HepG2 (cell line): Measurements from ENCODE around the gene ZKSCAN2. TPM values are rescaled to one million over a fixed set of nuclear protein-coding genes. Genes with fewer than 3 reads are reported as not detected.

Experiments used
- ARNTL ChIP-seq: sonication (generic); formaldehyde crosslinking; IDR thresholded peaks from 2 replicates; pipeline ENCODE4 v1.4.0; 2020; ENCODE audit warnings: mild to moderate bottlenecking, missing genetic modification reagents
- ELF3 ChIP-seq: IDR thresholded peaks from 2 replicates; pipeline ENCODE4 v1.6.1; 2016; ENCODE audit warnings: missing genetic modification reagents, missing compliant biosample characterization
- FOXP1 ChIP-seq, 2 experiments: fragments of 450-650 bp in 1 of 2; IDR thresholded peaks; 2 replicates each; pipeline ENCODE4 v1.6.1; 2017 to 2018; ENCODE audit warnings: antibody characterized with exemption in 1 of 2
- IKZF1 ChIP-seq: fragments of 450-650 bp; IDR thresholded peaks from 2 replicates; pipeline ENCODE4 v1.7.1; 2016
- MIER2 ChIP-seq: IDR thresholded peaks from 2 replicates; pipeline ENCODE4 v1.6.1; 2016; ENCODE audit warnings: missing biosample characterization, missing genetic modification reagents
- NFIB ChIP-seq: sonication (generic); formaldehyde crosslinking; IDR thresholded peaks from 2 replicates; pipeline ENCODE4 v1.9.0; 2021; ENCODE audit warnings: missing genetic modification reagents, mild to moderate bottlenecking, borderline replicate concordance
- RAD21 ChIP-seq: fragments of 450-650 bp; formaldehyde crosslinking; IDR thresholded peaks from 2 replicates; pipeline ENCODE4 v1.5.0; 2020; ENCODE audit warnings: mild to moderate bottlenecking
- SIN3A ChIP-seq: IDR thresholded peaks from 2 replicates; pipeline ENCODE4 v1.6.1; 2011; ENCODE audit warnings: low read depth, mild to moderate bottlenecking, control low read depth, low read length, borderline replicate concordance
- TMF1 ChIP-seq: sonication (generic); formaldehyde crosslinking; IDR thresholded peaks from 2 replicates; pipeline ENCODE4 v1.8.1; 2022; ENCODE audit warnings: low read depth, missing genetic modification reagents
- TRIM24 ChIP-seq: sonication (generic); formaldehyde crosslinking; IDR thresholded peaks from 2 replicates; pipeline ENCODE4 v1.8.0; 2022; ENCODE audit warnings: mild to moderate bottlenecking, missing genetic modification reagents
- ZBTB7A ChIP-seq: sonication (generic); formaldehyde crosslinking; IDR thresholded peaks from 2 replicates; pipeline ENCODE4 v1.8.0; 2022; ENCODE audit warnings: mild to moderate bottlenecking, missing genetic modification reagents
- ZNF232 ChIP-seq: sonication (generic); formaldehyde crosslinking; IDR thresholded peaks from 2 replicates; pipeline ENCODE4 v1.4.0; 2020; ENCODE audit warnings: missing genetic modification reagents, borderline replicate concordance
- ZNF577 ChIP-seq: sonication (generic); formaldehyde crosslinking; IDR thresholded peaks from 2 replicates; pipeline ENCODE4 v1.4.0; 2020; ENCODE audit warnings: mild to moderate bottlenecking, low read depth, missing genetic modification reagents, borderline replicate concordance
- ZNF749 ChIP-seq: sonication (generic); formaldehyde crosslinking; IDR thresholded peaks from 2 replicates; pipeline ENCODE4 v1.8.0; 2022; ENCODE audit warnings: mild to moderate bottlenecking, missing genetic modification reagents, moderate library complexity, borderline replicate concordance
- ZSCAN20 ChIP-seq: sonication (generic); formaldehyde crosslinking; IDR thresholded peaks from 2 replicates; pipeline ENCODE4 v1.4.0; 2020; ENCODE audit warnings: missing genetic modification reagents, mild to moderate bottlenecking, borderline replicate concordance
- polyA plus RNA-seq, 8 experiments: library from polyadenylated mRNA; depleted of rRNA in 3 of 8; stranded (reverse) in 7 of 8; unstranded in 1 of 8; fragments of >200 nt; fragmentation: Illumina TruSeq in 4 of 8; extraction: Trizol in 4 of 8; gene quantifications; 2 replicates each; pipeline versions ENCODE4 v1.2.1 to v1.2.3, GENCODE V29; 2011 to 2016; ENCODE audit warnings: low read depth in 4 of 8, missing spikeins in 1 of 8, mixed read lengths in 1 of 8; ENCODE audit not compliant: insufficient read depth in 1 of 8
- total RNA-seq, 5 experiments: library from RNA; depleted of rRNA; stranded (reverse); fragments of >200 nt; fragmentation: Illumina TruSeq; extraction: Trizol; gene quantifications; 2 replicates each; pipeline ENCODE4 v1.2.3, GENCODE V29; 2016; ENCODE audit warnings: low read depth in 1 of 5
- TF ChIP-seq, protein P1 (sequence below), 2 experiments: fragments of 450-650 bp in 1 of 2; sonication (generic) in 1 of 2; formaldehyde crosslinking in 1 of 2; IDR thresholded peaks; 2 replicates each; pipeline versions ENCODE4 v1.6.1 to v1.8.0; 2016 to 2022; ENCODE audit warnings: antibody characterized with exemption in 1 of 2, mild to moderate bottlenecking in 1 of 2, missing genetic modification reagents in 1 of 2
- TF ChIP-seq, protein P2 (sequence below): sonication (generic); formaldehyde crosslinking; IDR thresholded peaks from 2 replicates; pipeline ENCODE4 v1.4.0; 2020; ENCODE audit warnings: mild to moderate bottlenecking, missing genetic modification reagents
- TF ChIP-seq, protein P3 (sequence below): IDR thresholded peaks from 2 replicates; pipeline ENCODE4 v1.6.1; 2016; ENCODE audit warnings: mild to moderate bottlenecking
- TF ChIP-seq, protein P4 (sequence below): sonication (generic); formaldehyde crosslinking; IDR thresholded peaks from 2 replicates; pipeline ENCODE4 v1.4.0; 2020; ENCODE audit warnings: missing genetic modification reagents

Gene ZKSCAN2
- total and polyA plus RNA-seq, 2 of the 13 experiments (the other 11 are each of a cell fraction or from before 2014, with no cell fraction given), result 4.2 to 11.1 TPM

DNA sequence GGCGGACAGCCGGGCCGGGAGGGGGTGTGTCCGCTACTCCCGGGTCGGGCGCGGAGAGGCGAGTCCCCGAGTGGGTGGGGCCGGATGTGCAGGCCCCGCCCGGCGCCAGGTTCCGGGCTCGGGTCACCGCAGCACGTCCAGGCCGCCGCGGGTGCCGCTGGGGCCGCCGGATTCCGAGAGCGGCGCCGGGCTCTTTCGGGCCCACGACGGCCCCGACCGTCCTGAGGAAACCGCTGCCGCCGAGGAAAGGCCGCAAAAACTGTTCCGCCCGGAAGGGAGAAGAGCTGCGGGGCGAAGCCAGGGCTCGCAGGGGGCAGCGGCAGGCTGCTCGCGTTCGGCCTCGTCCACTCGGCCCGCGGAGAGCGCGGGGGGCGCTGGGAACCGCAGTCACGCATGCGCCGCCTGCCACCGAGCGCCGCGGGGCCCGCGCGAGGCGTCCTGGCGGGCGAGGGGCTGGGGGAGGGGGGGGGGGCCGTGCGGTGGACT, at the start of gene ZKSCAN2 (continued):
- TF ChIP-seq, protein P1, sequence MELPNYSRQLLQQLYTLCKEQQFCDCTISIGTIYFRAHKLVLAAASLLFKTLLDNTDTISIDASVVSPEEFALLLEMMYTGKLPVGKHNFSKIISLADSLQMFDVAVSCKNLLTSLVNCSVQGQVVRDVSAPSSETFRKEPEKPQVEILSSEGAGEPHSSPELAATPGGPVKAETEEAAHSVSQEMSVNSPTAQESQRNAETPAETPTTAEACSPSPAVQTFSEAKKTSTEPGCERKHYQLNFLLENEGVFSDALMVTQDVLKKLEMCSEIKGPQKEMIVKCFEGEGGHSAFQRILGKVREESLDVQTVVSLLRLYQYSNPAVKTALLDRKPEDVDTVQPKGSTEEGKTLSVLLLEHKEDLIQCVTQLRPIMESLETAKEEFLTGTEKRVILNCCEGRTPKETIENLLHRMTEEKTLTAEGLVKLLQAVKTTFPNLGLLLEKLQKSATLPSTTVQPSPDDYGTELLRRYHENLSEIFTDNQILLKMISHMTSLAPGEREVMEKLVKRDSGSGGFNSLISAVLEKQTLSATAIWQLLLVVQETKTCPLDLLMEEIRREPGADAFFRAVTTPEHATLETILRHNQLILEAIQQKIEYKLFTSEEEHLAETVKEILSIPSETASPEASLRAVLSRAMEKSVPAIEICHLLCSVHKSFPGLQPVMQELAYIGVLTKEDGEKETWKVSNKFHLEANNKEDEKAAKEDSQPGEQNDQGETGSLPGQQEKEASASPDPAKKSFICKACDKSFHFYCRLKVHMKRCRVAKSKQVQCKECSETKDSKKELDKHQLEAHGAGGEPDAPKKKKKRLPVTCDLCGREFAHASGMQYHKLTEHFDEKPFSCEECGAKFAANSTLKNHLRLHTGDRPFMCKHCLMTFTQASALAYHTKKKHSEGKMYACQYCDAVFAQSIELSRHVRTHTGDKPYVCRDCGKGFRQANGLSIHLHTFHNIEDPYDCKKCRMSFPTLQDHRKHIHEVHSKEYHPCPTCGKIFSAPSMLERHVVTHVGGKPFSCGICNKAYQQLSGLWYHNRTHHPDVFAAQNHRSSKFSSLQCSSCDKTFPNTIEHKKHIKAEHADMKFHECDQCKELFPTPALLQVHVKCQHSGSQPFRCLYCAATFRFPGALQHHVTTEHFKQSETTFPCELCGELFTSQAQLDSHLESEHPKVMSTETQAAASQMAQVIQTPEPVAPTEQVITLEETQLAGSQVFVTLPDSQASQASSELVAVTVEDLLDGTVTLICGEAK (IDR thresholded peaks at IDR 0.05), result no peak
- TF ChIP-seq, protein P1 (CRISPR knock-in tag; IDR thresholded peaks at IDR 0.05), result no peak
- TF ChIP-seq ZBTB7A (CRISPR knock-in tag) (no peak; the same call in 1 of the 2 replicates), NFIB (CRISPR knock-in tag) (no peak), TMF1 (no peak), FOXP1 (IDR thresholded peaks at IDR 0.05) (no peak), FOXP1 (CRISPR knock-in tag; IDR thresholded peaks at IDR 0.05) (no peak), RAD21 (CRISPR knock-in tag) (peak; percentile 72), MIER2 (CRISPR knock-in tag) (no peak), ZNF577 (CRISPR knock-in tag) (no peak), ARNTL (CRISPR knock-in tag) (no peak), ZNF749 (peak; percentile 94), SIN3A (peak; percentile 98), TRIM24 (no peak), ZSCAN20 (CRISPR knock-in tag) (0 out of 2 replicates have a peak, but pooled peaks have one; percentile 75), ELF3 (peak; percentile 71), IKZF1 (no peak), ZNF232 (peak; percentile 89; the same call in 1 of the 2 replicates)
- TF ChIP-seq, protein P2, sequence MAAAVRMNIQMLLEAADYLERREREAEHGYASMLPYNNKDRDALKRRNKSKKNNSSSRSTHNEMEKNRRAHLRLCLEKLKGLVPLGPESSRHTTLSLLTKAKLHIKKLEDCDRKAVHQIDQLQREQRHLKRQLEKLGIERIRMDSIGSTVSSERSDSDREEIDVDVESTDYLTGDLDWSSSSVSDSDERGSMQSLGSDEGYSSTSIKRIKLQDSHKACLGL, result peak; percentile 38; the same call in 1 of the 2 replicates
- TF ChIP-seq, protein P3, sequence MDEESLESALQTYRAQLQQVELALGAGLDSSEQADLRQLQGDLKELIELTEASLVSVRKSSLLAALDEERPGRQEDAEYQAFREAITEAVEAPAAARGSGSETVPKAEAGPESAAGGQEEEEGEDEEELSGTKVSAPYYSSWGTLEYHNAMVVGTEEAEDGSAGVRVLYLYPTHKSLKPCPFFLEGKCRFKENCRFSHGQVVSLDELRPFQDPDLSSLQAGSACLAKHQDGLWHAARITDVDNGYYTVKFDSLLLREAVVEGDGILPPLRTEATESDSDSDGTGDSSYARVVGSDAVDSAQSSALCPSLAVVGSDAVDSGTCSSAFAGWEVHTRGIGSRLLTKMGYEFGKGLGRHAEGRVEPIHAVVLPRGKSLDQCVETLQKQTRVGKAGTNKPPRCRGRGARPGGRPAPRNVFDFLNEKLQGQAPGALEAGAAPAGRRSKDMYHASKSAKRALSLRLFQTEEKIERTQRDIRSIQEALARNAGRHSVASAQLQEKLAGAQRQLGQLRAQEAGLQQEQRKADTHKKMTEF (CRISPR knock-in tag), result peak; percentile 91
- TF ChIP-seq, protein P4, sequence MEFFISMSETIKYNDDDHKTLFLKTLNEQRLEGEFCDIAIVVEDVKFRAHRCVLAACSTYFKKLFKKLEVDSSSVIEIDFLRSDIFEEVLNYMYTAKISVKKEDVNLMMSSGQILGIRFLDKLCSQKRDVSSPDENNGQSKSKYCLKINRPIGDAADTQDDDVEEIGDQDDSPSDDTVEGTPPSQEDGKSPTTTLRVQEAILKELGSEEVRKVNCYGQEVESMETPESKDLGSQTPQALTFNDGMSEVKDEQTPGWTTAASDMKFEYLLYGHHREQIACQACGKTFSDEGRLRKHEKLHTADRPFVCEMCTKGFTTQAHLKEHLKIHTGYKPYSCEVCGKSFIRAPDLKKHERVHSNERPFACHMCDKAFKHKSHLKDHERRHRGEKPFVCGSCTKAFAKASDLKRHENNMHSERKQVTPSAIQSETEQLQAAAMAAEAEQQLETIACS, result no peak
